Nephron progenitor cell (in vitro differentiated cells): Measurements from ENCODE around the gene GATA3.

Experiments
- DNase-seq: peaks from one replicate; pipeline ENCODE4 v3.0.0; 2021
- H3K27ac Mint-ChIP-seq: 2 replicates; pipeline ENCODE4 v1.8.0; 2021; ENCODE audit warnings: mild to moderate bottlenecking, moderate library complexity, mixed read lengths
- H3K27me3 Mint-ChIP-seq: 2 replicates; pipeline ENCODE4 v1.8.0; 2021; ENCODE audit warnings: mild to moderate bottlenecking, low read depth, mixed read lengths; ENCODE audit not compliant: poor library complexity
- H3K36me3 Mint-ChIP-seq: 2 replicates; pipeline ENCODE4 v1.8.0; 2021; ENCODE audit warnings: low read depth, mixed read lengths
- H3K4me1 Mint-ChIP-seq: 2 replicates; pipeline ENCODE4 v1.8.0; 2021; ENCODE audit warnings: mixed read lengths
- H3K4me3 Mint-ChIP-seq: 2 replicates; pipeline ENCODE4 v1.8.0; 2021; ENCODE audit warnings: mild to moderate bottlenecking, moderate library complexity, mixed read lengths
- H3K9me3 Mint-ChIP-seq: 2 replicates; pipeline ENCODE4 v1.8.0; 2021; ENCODE audit warnings: mild to moderate bottlenecking, moderate library complexity, mixed read lengths
- TF ChIP-seq, protein P1 (sequence below): fragments of 200-600 bp; sonication (generic); IDR thresholded peaks from 2 replicates; pipeline ENCODE4 v1.5.0; 2021; ENCODE audit warnings: antibody characterized with exemption

The GATA3 gene

DNA sequence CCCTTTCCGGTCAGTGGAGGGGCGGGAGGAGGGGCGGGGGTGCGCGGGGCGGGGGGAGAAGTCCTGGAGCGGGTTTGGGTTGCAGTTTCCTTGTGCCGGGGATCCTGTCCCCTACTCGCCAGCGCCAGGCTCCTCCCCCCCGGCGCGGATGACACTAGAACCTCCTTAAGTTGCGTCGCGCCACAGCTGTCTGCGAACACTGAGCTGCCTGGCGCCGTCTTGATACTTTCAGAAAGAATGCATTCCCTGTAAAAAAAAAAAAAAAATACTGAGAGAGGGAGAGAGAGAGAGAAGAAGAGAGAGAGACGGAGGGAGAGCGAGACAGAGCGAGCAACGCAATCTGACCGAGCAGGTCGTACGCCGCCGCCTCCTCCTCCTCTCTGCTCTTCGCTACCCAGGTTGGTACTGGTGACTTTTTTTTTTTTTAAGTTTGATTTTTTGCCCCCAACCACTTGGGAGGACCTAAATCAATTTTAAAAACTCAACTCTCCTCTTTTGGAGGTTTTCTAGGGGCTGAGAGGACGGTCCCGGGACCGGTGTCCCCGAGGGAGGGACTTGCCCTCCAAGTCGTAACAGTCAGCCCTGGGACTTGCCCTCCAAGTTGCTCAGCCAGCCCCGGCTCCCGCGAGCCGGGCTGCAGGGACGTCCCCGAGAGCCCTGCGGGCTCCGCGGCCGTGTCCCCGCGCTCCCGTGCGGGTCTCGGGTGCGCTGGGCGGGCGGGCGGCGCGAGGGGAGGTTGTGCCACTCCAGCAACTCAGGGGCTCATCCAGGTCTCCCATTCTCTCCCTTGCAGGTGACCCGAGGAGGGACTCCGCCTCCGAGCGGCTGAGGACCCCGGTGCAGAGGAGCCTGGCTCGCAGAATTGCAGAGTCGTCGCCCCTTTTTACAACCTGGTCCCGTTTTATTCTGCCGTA, at the start of gene GATA3:
Gene GATA3 (plus strand): TSS at position 195 of the 914 bp plus-strand sequence. CDS start 968 bp downstream, outside the sequence.
- peak within 1 kb of the TSS; percentile 80 for H3K27ac Mint-ChIP-seq
- TF ChIP-seq, protein P1, sequence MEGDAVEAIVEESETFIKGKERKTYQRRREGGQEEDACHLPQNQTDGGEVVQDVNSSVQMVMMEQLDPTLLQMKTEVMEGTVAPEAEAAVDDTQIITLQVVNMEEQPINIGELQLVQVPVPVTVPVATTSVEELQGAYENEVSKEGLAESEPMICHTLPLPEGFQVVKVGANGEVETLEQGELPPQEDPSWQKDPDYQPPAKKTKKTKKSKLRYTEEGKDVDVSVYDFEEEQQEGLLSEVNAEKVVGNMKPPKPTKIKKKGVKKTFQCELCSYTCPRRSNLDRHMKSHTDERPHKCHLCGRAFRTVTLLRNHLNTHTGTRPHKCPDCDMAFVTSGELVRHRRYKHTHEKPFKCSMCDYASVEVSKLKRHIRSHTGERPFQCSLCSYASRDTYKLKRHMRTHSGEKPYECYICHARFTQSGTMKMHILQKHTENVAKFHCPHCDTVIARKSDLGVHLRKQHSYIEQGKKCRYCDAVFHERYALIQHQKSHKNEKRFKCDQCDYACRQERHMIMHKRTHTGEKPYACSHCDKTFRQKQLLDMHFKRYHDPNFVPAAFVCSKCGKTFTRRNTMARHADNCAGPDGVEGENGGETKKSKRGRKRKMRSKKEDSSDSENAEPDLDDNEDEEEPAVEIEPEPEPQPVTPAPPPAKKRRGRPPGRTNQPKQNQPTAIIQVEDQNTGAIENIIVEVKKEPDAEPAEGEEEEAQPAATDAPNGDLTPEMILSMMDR, result no peak
- H3K9me3 Mint-ChIP-seq, result no peaks in the 10 kb centered on the region
- H3K4me3 Mint-ChIP-seq, result peak within 1 kb of the TSS; percentile 90
- H3K36me3 Mint-ChIP-seq, result no peaks in the 10 kb centered on the region
- peaks cover 66% of the 10 kb centered on the region for H3K4me1 Mint-ChIP-seq
- DNase-seq, result peak; percentile 78
- H3K27me3 Mint-ChIP-seq, result peaks cover 94% of the 10 kb centered on the region

DNA sequence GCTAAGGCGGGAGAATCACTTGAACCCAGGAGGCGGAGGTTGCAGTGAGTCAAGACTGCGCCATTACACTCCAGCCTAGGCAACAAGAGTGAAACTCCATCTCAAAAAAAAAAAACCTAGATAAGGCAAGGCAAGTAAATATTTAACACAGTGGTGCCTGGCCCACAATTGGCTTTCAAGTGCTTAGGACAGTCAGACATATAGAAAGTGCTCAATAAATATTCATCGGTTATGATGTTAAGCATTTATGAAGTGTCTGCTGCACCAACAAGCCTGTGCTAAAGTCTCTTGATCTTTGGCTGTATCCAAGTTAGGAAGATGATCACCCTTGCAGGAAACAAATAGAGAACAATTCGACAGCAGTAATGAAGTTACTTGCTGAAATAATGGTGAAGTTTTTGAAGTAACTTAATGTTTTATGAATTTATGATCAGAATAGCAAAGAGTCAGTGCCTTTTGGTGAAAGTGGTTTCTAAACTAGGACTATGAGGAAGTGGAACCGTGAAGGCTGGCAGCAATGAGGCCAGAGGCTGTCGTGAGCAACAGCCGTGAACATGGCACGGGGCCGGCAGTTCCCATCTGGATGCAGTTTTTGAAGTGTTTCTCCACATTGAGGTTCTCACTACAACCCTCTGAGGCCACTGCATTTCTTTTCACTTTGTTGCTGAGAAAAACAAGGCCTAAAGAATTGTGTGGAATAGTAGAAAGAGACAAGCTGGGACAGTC, 48.1 kb upstream of the GATA3 start:
- Mint-ChIP-seq H3K27ac (no peak overlapping the region), H3K4me3 (no peak overlapping the region), H3K36me3 (peaks cover 59% of the 10 kb centered on the region), H3K9me3 (peaks cover 28% of the 10 kb centered on the region), H3K27me3 (peaks cover 3% of the 10 kb centered on the region), H3K4me1 (no peaks in the 10 kb centered on the region)
- TF ChIP-seq, protein P1, result no peak
- DNase-seq, result no peak

DNA sequence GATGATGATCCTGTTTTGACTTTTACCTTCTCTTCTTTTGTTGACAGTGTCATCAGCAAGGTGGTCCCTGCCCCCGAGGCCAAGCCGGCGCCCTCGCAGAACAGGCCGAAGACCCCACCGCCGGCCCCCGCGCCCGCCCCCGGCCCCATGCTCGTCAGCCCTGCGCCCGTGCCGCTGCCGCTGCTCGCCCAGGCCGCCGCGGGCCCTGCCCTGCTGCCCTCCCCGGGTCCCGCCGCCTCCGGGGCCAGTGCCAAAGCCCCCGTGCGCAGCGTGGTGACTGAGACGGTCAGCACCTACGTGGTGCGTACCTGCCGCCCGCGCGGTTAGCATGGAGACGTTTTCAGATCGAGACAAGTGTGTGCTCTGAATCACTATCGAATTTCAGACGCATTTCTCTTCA, 45.5 kb upstream of the GATA3 start:
- Mint-ChIP-seq H3K9me3 (peaks cover 18% of the 10 kb centered on the region), H3K4me1 (no peaks in the 10 kb centered on the region), H3K36me3 (peaks cover 50% of the 10 kb centered on the region), H3K4me3 (no peak overlapping the region), H3K27me3 (no peaks in the 10 kb centered on the region), H3K27ac (no peak overlapping the region)
- DNase-seq, result no peak
- TF ChIP-seq, protein P1, result no peak

DNA sequence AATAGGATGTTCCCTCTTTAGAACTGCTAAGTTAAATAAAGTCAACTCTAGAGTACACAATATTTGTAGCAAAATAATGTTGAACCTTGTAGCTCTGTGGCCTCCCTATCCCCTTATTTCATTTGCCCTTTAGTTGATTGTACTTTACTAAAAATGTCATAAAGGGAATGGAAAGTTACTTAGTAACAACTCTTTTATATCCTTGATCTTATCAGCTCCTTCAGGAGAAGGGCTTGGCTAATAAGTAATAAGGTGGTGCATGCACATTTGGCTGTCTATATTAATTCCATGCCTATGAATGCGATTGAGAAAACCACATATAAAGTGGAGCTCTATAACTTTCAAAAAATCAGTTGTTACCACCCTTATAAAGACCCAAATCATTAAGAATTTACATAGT, 41.5 kb upstream of the GATA3 start:
- Mint-ChIP-seq H3K4me3 (no peak overlapping the region), H3K4me1 (peaks cover 12% of the 10 kb centered on the region), H3K36me3 (peaks cover 42% of the 10 kb centered on the region), H3K9me3 (no peaks in the 10 kb centered on the region), H3K27me3 (no peaks in the 10 kb centered on the region), H3K27ac (no peak overlapping the region)
- no peak for DNase-seq
- TF ChIP-seq, protein P1, result no peak

DNA sequence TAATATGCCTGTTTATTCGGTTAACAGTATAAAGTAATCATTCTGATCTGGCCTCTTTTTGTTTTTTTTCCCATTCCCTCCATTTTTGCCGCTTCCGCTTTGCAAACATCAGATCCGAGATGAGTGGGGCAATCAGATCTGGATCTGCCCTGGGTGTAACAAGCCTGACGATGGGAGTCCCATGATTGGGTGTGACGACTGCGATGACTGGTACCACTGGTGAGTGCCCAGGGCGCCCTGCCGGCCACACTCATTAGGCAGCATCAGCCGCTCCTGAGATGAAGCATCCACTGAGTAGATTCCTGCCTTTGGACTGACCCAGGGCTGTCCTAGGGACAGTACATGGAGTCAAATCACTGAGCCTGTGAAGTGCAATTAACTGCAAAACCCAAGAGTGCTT, 40.9 kb upstream of the GATA3 start:
- Mint-ChIP-seq H3K4me1 (peaks cover 12% of the 10 kb centered on the region), H3K27me3 (no peaks in the 10 kb centered on the region), H3K27ac (no peak overlapping the region), H3K36me3 (peaks cover 40% of the 10 kb centered on the region), H3K9me3 (no peaks in the 10 kb centered on the region), H3K4me3 (no peak overlapping the region)
- DNase-seq, result no peak
- TF ChIP-seq, protein P1, result no peak
